Epithelial cell of proximal tubule (primary cell): ENCODE data around the gene TCF25. TPM values are rescaled to one million over a fixed set of nuclear protein-coding genes. Genes with fewer than 3 reads are reported as not detected.

Experiments
- DNase-seq: peaks from one replicate; pipeline ENCODE4 v3.0.0-alpha.2; 2011; ENCODE audit warnings: low read depth
- H3K4me3 ChIP-seq: 2 replicates; pipeline ENCODE4 v1.5.1; 2011; ENCODE audit warnings: low read depth, mild to moderate bottlenecking, low read length
- CTCF ChIP-seq: conservative IDR thresholded peaks from 2 replicates; pipeline ENCODE4 v1.5.1; 2012; ENCODE audit warnings: low read depth, mild to moderate bottlenecking, low read length
- total RNA-seq: library from RNA; depleted of rRNA; stranded (reverse); fragments of >200 nt; gene quantifications from 2 replicates; pipeline ENCODE4 v1.2.3, GENCODE V29; 2015

TCF25 gene
- total RNA-seq, 1 donor from 2014 or later = 192 TPM

GRCh38 chr16:89919535-89920406 is 46.4 kb downstream of the TCF25 start:
- DNase-seq = no peak
- H3K4me3 ChIP-seq = no peak overlapping the region
- TF ChIP-seq CTCF = no peak

GRCh38 chr16:89920723-89921122 is 47.3 kb downstream of the TCF25 start:
- DNase-seq = no peak
- TF ChIP-seq CTCF = no peak
- no peak overlapping the region for H3K4me3 ChIP-seq

- DNase-seq = no peak
- H3K4me3 ChIP-seq = peak overlapping the region; percentile 74
- TF ChIP-seq CTCF = no peak
Measured at GRCh38 chr16:89921131-89921701, 47.8 kb downstream of the TCF25 start.

GRCh38 chr16:89921702-89922476 is 48.5 kb downstream of the TCF25 start:
- peak overlapping the region; percentile 74 for H3K4me3 ChIP-seq
- DNase-seq = peak; percentile 33
- TF ChIP-seq CTCF = no peak

- TF ChIP-seq CTCF = no peak
- H3K4me3 ChIP-seq = peak overlapping the region; percentile 74
- DNase-seq = peak; percentile 43
Measured at GRCh38 chr16:89922477-89922883, 49.1 kb downstream of the TCF25 start.

GRCh38 chr16:89922884-89923639 is 49.7 kb downstream of the TCF25 start, which contains the start of gene TUBB3:
TUBB3 (plus strand) TSS chr16:89923342; CDS start chr16:89923402, 60 bp downstream.
- no peak for DNase-seq
- TF ChIP-seq CTCF = peak; percentile 7
- peak within 1 kb of the TSS; percentile 93 for H3K4me3 ChIP-seq
